ENCODE data around the gene NYNRIN.

Gene NYNRIN

DNA sequence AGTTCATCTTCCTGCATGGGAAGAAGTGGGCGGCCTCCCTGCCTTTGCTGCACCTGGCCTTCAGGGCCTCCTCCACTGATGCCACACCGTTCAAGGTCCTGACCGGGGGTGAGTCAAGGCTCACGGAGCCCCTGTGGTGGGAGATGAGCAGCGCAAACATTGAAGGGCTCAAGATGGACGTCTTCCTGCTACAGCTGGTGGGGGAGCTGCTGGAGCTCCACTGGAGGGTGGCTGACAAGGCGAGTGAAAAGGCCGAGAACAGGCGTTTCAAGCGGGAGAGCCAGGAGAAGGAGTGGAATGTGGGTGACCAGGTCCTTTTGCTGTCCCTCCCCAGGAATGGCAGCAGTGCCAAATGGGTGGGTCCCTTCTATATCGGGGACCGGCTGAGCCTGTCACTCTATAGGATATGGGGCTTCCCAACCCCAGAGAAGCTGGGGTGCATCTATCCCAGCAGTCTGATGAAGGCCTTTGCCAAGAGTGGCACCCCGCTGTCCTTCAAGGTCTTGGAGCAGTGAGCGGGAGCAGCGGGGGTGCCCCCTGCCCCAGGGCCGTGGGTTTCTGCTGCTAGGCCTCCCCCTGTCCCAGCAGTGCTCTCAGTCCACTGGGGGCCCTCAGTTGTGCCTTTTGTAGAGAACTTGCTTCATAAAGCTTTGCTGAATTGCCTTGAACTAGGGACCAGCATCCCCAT, 18.3 kb downstream of the NYNRIN start:
- Histone ChIP-seq H3K27me3 (ENCODE audit: control insufficient read depth, insufficient read depth, low read length) (peaks cover 11% of the 10 kb centered on the region; the same call in 1 of the 2 replicates), H3K9me3 (ENCODE audit: control insufficient read depth, insufficient read depth, low read depth, low read length) (no peaks in the 10 kb centered on the region), H3K36me3 (ENCODE audit: control insufficient read depth, insufficient read depth, low read length) (peaks cover 15% of the 10 kb centered on the region), H3K4me1 (ENCODE audit: control insufficient read depth, insufficient read depth, low read length) (no peaks in the 10 kb centered on the region), H3K4me3 (ENCODE audit: low read depth, low read length) (no peak overlapping the region), H3K27ac (ENCODE audit: low read depth, low read length) (no peak overlapping the region), H3K9ac (ENCODE audit: low read length) (no peak overlapping the region)

DNA sequence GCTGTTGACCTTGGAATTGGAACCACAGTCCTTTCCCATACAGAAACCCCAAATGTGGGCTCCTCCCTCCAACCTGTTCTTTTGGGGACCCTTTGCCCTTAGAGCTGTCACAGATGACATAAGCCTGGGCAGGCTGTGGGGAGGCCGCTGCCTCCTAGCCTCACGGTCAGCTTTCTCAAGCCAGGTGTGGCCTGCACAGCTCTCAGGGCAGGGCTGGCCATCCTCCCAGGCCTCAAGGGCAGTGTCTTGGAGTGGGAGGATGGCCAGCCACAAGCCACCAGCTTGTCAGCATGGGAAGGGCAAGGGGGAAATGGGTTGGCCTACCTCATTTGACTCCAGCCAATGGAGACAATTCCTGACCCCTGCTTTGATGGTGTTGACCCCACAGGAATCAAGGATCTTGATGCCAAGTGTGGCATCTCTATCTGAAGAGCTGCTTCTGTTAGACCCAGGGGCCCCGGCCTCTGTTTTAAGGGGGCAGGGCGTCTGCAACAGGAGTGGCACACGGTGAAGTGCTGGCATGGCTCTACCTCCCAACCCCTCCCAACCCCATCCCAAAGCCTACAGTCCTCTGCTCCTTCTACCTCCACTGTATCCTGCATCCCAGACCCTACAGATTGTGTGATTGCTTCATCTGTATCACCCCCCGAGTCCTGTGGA, 19.2 kb downstream of the NYNRIN start:
- H3K27ac ChIP-seq (ENCODE audit: low read depth, low read length) = no peak overlapping the region
- no peak overlapping the region for H3K9ac ChIP-seq (ENCODE audit: low read length)
- peaks cover 10% of the 10 kb centered on the region for H3K36me3 ChIP-seq (ENCODE audit: control insufficient read depth, insufficient read depth, low read length)
- no peaks in the 10 kb centered on the region for H3K4me1 ChIP-seq (ENCODE audit: control insufficient read depth, insufficient read depth, low read length)
- peaks cover 15% of the 10 kb centered on the region for H3K27me3 ChIP-seq (ENCODE audit: control insufficient read depth, insufficient read depth, low read length)
- H3K9me3 ChIP-seq (ENCODE audit: control insufficient read depth, insufficient read depth, low read depth, low read length) = no peaks in the 10 kb centered on the region
- no peak overlapping the region for H3K4me3 ChIP-seq (ENCODE audit: low read depth, low read length)

GRCh38 chr14:24418492-24418873, 19.7 kb downstream of the NYNRIN start:
- no peak overlapping the region for H3K27ac ChIP-seq (ENCODE audit: low read depth, low read length)

DNA sequence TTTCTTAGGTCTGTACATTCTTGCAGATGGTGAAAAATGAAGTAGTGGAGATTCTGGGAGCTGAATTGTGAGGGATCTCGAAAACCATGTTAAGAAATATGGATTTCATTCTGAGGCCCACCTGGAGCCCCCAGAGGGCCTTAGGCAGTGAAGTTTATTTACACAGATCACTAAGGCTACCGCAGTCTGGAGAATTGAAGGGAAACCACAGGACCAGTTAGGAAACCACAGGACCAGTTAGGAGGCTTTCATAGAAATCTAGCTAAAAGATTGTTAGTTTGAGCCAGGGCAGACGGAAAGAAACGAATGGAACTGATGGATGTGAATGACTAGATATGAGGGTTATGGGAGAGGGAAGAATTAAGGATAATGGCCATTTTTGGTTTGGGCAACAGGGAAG, 23.5 kb downstream of the NYNRIN start:
- Histone ChIP-seq H3K9me3 (ENCODE audit: control insufficient read depth, insufficient read depth, low read depth, low read length) (no peaks in the 10 kb centered on the region), H3K27me3 (ENCODE audit: control insufficient read depth, insufficient read depth, low read length) (peaks cover 22% of the 10 kb centered on the region), H3K27ac (ENCODE audit: low read depth, low read length) (no peak overlapping the region), H3K4me3 (ENCODE audit: low read depth, low read length) (no peak overlapping the region), H3K36me3 (ENCODE audit: control insufficient read depth, insufficient read depth, low read length) (no peaks in the 10 kb centered on the region), H3K9ac (ENCODE audit: low read length) (no peak overlapping the region), H3K4me1 (ENCODE audit: control insufficient read depth, insufficient read depth, low read length) (0 out of 2 replicates have a peak, but pooled peaks cover 5% of the 10 kb centered on the region)

More at GRCh38 chr14:24418492-24418873, 19.7 kb downstream of the NYNRIN start:
- Histone ChIP-seq H3K36me3 (ENCODE audit: control insufficient read depth, insufficient read depth, low read length) (peaks cover 9% of the 10 kb centered on the region), H3K9me3 (ENCODE audit: control insufficient read depth, insufficient read depth, low read depth, low read length) (no peaks in the 10 kb centered on the region), H3K4me1 (ENCODE audit: control insufficient read depth, insufficient read depth, low read length) (no peaks in the 10 kb centered on the region), H3K27me3 (ENCODE audit: control insufficient read depth, insufficient read depth, low read length) (peaks cover 20% of the 10 kb centered on the region), H3K4me3 (ENCODE audit: low read depth, low read length) (no peak overlapping the region), H3K9ac (ENCODE audit: low read length) (no peak overlapping the region)

DNA sequence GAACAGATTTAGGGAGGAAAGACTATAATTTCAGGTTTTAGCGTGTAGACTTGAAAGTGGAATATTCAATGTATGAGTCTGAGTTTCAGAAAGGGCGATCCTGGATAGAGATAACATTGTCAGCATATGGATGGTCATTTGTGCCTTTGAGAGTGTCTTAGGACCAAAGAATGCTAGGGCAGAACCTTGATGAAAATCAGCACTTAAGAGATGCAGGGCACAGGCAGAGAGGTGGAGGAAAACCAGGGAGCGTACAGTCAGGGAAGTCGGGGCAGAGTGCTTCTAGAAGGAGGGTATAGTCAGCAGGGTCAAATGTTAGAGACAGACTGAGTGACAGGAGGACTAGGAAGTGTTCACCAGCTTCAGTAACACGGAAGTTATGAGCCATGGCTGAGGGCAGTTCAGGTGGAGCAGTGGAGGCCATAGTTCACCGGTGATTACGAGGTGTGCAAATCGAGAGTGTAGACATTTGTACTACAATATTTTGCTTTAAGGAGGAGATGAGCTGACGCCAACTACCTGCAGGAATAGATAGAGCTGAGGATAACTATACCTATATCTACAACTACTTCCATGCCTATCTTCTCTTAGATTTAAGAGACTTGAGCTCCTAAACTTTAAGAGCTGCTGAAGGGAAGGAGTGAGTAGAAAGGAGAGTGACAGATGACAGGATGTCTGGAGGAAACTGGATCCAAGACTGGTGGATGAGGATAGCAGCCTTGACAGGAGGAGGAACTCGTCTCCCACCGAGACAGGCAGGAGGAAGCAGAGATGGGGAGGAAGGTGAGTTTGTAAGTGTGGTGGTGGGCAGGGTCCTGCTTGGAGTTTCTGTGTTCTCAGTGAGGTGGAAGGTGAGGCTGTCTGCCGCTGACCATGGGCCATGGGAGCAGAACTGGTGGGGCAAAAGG, 24.1 kb downstream of the NYNRIN start:
- H3K4me3 ChIP-seq (ENCODE audit: low read depth, low read length) = no peak overlapping the region
- H3K27ac ChIP-seq (ENCODE audit: low read depth, low read length) = no peak overlapping the region
- H3K9me3 ChIP-seq (ENCODE audit: control insufficient read depth, insufficient read depth, low read depth, low read length) = no peaks in the 10 kb centered on the region
- no peaks in the 10 kb centered on the region for H3K36me3 ChIP-seq (ENCODE audit: control insufficient read depth, insufficient read depth, low read length)
- H3K4me1 ChIP-seq (ENCODE audit: control insufficient read depth, insufficient read depth, low read length) = 0 out of 2 replicates have a peak, but pooled peaks cover 5% of the 10 kb centered on the region
- peaks cover 22% of the 10 kb centered on the region for H3K27me3 ChIP-seq (ENCODE audit: control insufficient read depth, insufficient read depth, low read length)
- no peak overlapping the region for H3K9ac ChIP-seq (ENCODE audit: low read length)

DNA sequence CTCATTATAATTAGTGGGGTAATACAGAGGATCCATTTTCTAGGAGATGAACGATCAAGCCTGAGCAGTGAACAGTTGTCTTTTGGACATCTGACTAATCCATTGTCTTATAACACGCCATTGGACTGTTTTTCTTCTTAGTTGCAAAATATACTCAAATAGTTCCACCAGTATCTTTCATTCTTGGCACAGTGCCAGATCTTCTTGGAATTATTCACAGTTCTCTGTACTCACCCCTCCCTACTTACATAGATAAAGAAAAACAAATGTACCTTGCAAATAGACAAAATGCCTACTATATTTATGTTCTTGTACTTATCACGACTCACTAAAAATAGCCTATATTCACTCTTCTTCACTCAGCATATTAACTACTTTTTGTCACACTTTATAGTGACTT, 26.9 kb downstream of the NYNRIN start:
- H3K27ac ChIP-seq (ENCODE audit: low read depth, low read length) = no peak overlapping the region
- no peak overlapping the region for H3K9ac ChIP-seq (ENCODE audit: low read length)
- H3K4me1 ChIP-seq (ENCODE audit: control insufficient read depth, insufficient read depth, low read length) = peaks cover 12% of the 10 kb centered on the region

DNA sequence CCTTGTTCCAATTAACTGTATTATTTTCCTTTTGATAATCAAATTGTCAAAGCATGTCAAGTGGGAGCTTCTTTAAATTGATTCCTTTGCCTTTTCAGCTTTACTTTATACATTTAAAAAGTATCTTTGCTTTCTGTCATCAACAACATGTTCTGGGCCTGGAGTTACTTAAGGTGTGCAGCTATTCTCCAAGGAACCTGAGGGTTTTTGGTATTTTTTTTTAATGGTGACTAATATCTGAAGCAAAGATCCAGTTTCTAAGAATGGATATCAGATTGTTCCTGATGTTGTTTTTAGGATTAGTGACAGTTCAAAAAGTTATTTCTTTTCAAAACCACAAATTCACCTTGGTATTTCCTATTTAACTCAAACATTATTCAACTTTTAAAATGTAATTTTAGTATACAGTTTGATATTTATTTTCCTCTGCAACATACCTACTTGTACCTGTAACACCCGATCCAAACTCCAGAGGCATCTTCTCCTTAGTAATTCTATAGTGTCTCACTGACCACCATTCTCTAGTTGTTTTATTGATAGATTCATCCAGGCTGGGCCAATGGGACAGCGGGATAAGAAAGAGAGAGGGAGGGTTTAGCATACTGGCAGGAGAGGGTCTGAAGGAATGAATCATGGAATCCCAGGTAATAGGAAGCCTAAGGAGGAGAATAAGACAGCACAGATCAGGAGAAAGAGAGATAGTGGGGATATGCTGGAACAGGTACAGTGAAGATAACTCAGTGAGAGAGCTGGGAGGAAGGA, 27.5 kb downstream of the NYNRIN start:
- Histone ChIP-seq H3K4me1 (ENCODE audit: control insufficient read depth, insufficient read depth, low read length) (peaks cover 18% of the 10 kb centered on the region), H3K27me3 (ENCODE audit: control insufficient read depth, insufficient read depth, low read length) (peaks cover 15% of the 10 kb centered on the region), H3K4me3 (ENCODE audit: low read depth, low read length) (no peak overlapping the region), H3K36me3 (ENCODE audit: control insufficient read depth, insufficient read depth, low read length) (no peaks in the 10 kb centered on the region), H3K9ac (ENCODE audit: low read length) (no peak overlapping the region), H3K27ac (ENCODE audit: low read depth, low read length) (no peak overlapping the region), H3K9me3 (ENCODE audit: control insufficient read depth, insufficient read depth, low read depth, low read length) (no peaks in the 10 kb centered on the region)

More for the DNA sequence above, 26.9 kb downstream of the NYNRIN start:
- Histone ChIP-seq H3K4me3 (ENCODE audit: low read depth, low read length) (no peak overlapping the region), H3K27me3 (ENCODE audit: control insufficient read depth, insufficient read depth, low read length) (peaks cover 15% of the 10 kb centered on the region), H3K36me3 (ENCODE audit: control insufficient read depth, insufficient read depth, low read length) (no peaks in the 10 kb centered on the region), H3K9me3 (ENCODE audit: control insufficient read depth, insufficient read depth, low read depth, low read length) (no peaks in the 10 kb centered on the region)

- Histone ChIP-seq H3K27me3 (ENCODE audit: control insufficient read depth, insufficient read depth, low read length) (peaks cover 15% of the 10 kb centered on the region), H3K27ac (ENCODE audit: low read depth, low read length) (no peak overlapping the region), H3K9ac (ENCODE audit: low read length) (no peak overlapping the region), H3K9me3 (ENCODE audit: control insufficient read depth, insufficient read depth, low read depth, low read length) (no peaks in the 10 kb centered on the region), H3K4me1 (ENCODE audit: control insufficient read depth, insufficient read depth, low read length) (peaks cover 24% of the 10 kb centered on the region), H3K4me3 (ENCODE audit: low read depth, low read length) (no peak overlapping the region), H3K36me3 (ENCODE audit: control insufficient read depth, insufficient read depth, low read length) (no peaks in the 10 kb centered on the region)
These were observed 28.2 kb downstream of the NYNRIN start for GRCh38 chr14:24426912-24427536.

DNA sequence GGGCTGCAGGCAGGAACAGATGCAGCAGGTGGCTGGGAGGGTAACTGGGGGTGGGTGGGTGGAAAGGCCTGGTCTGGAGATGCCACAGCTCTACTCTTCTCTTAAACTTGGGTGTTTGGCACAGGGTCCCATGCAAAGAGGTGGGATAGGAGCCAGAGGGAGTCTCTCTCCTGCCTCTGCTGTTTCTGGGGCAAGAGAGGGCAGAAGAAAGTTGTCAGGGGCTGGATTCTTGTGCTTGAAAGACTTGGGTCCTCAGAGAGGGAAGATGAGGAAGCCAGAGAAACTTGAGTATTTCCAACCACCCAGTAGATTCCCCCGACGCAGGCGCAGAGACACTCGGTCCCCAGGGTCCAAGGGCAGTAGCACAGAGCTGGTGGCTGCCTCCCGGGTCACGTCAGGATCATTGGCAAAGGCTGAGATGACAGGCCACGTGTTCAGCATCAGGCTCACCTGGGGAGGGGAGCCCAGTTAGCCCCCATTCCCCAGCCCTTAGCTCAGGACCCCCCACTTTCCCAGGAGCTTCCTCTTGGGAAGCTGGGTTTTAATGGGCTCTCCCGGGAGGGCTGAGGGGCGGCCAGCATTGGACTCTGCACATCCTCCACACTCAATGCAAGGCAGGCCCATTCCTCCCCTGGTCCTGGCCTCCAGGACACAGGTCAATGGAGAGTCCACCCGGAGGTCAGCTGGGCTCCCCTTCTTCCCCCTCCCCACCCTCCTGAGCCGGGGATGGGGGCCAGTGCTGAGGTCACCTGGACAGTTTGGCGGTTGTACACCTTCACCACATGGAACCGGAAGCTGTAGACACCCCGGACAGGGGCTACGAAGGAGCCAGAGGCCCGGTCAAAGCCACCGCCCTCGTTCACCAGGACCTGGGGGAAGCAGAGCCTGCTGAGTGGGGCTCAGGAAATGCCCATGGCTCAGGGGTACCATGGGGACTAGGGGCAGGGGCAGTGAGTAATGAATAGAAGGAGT, 29.0 kb downstream of the NYNRIN start:
- no peaks in the 10 kb centered on the region for H3K9me3 ChIP-seq (ENCODE audit: control insufficient read depth, insufficient read depth, low read depth, low read length)
- peaks cover 6% of the 10 kb centered on the region for H3K36me3 ChIP-seq (ENCODE audit: control insufficient read depth, insufficient read depth, low read length)
- no peak overlapping the region for H3K27ac ChIP-seq (ENCODE audit: low read depth, low read length)
- H3K4me3 ChIP-seq (ENCODE audit: low read depth, low read length) = no peak overlapping the region
- H3K9ac ChIP-seq (ENCODE audit: low read length) = no peak overlapping the region
- peaks cover 13% of the 10 kb centered on the region for H3K27me3 ChIP-seq (ENCODE audit: control insufficient read depth, insufficient read depth, low read length)
- H3K4me1 ChIP-seq (ENCODE audit: control insufficient read depth, insufficient read depth, low read length) = peaks cover 24% of the 10 kb centered on the region

Data from HUES6 (cell line).